HG03095 (cell line): ENCODE results near the gene TRIP10.

Experiments used
- ATAC-seq: cut with Tn5 transposase; IDR thresholded peaks from one replicate; pipeline ENCODE4 v1.9.1; 2021; ENCODE audit warnings: moderate library complexity; ENCODE audit not compliant: unreplicated experiment

TRIP10 gene

DNA sequence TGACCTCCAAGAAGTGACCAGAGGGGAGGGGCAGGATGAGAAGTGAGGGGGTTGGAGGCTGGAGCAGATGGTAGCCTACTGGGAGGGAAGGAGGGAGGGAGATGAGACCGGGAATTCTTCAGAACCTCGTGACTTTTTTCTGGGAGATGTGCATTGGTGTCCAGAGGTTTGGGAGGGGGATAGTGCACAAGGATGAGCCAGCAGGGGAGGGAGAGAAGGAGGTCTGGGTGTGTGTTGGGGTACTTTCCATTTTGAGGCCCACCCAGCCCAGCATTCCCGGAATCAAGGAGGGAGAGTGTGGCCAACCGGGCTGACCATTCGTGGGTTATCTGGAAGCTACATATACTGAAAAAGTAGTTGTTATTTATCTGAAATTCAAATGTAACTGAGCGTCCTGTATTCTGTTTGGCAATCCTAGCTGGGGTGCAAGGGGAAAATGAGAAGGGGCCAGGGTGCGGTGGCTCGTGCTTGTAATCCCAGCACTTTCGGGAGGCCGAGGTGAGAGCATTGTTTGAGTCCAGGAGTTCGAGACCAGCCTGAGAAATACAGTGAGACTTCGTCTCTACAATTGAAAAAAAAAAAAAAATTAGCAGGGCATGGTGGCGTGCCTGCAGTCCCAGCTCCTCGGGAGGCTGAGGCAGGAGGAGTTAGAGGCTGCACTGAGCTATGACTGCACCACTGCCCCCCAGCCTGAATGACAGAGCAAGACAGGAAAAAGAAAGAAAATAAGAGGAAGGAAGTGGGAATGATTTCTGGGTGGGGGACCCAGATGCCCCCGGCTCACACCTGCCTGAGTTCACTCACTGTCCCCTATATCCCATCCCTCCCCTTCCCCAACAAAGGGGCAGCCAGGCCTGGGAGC is 14.6 kb upstream of the TRIP10 start:
- ATAC-seq: no peak

GRCh38 chr19:6725513-6726231 is 13.8 kb upstream of the TRIP10 start:
- no peak for ATAC-seq

- ATAC-seq: no peak
Observed at GRCh38 chr19:6728346-6728745, 11.1 kb upstream of the TRIP10 start.

DNA sequence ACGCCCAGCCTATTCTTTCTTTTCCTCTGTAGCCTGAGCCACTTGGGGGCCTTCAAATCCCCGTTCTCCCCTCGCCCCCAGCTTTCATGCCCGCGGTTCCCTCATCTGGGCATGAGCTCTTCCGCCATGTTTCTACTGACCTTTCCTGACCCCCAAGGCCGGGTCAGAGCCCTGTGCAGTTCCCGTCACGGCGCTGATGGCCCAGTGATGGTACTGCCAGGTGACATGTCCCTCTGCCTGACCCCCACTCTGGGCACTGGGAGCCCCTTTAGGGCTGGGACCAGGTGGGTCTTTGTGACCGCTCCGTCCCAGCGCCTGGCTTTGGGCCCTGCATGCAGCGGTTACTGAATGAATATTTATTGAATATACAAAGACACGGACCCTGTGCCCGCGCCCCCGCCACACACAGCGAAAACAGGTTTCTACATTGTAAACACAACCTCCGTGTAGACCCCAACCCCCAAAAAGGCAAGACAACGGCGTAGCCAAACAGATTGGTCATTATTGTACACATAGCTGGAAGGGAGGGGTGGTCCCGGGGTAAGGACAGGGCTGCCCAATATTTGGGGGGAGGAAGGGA is 9.8 kb upstream of the TRIP10 start:
- no peak for ATAC-seq

- ATAC-seq: no peak
Observed at GRCh38 chr19:6730153-6730804, 9.2 kb upstream of the TRIP10 start.

DNA sequence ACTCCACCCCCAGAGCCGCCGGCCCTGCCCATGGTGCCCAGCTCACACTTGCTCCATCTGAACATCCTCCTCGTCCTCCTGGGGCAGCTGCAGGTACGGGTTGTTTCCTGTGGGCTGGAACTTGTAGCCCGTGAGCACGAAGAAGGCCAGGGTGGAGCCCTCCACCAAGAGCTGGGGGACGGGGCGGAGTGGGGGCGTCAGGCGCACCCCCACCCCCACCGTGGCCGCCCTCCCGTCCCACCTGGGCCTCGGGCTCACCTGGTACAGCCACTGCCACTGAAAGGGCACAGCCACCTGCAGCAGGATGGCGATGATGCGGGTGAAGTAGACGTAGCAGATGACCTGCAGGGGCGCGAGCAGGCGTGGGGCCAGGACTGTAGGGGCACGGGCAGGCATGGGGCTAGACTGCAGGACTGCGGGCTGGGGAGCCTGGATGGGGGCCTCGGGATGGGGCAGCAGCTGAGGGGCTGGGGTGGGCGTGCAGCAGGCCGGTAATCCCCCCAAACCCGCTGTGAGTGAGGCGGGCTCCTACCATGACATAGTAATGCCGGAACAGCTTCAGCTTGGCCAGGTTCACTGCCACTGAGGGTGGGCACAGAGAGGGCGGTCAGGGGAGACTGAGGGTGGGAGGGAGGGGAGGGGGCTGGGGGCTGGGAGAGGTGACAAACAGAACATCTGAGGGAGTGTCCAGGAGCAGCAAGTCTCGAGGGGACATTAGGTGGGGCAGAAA is 8.4 kb upstream of the TRIP10 start:
- ATAC-seq: no peak

GRCh38 chr19:6731822-6732221 is 7.7 kb upstream of the TRIP10 start:
- no peak for ATAC-seq

DNA sequence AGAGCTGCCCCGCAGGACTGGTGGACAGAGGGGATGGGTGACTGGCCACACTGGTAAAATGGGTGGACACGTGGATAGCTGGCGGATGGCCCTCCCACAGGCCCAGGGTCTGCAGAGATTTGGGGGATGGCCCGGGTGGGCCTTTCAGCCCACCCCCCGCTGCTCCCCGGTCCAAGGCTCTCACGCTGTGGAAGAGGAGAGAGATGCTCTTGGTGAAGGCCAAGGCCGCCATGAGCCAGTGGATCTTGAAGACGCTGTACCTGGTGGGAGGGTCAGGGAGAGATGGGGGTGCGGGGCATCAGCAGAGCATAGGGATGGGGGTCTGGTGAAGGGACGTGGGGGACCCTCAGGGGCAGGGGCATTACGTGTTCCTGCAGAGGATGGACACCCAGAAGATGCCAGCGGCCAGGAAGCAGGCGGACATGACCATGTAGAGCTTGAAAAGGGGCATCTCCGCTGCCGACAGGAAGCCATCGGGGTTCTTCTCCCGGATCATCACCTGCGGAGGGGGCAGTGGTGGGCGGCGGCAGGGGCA is 6.6 kb upstream of the TRIP10 start:
- no peak for ATAC-seq

DNA sequence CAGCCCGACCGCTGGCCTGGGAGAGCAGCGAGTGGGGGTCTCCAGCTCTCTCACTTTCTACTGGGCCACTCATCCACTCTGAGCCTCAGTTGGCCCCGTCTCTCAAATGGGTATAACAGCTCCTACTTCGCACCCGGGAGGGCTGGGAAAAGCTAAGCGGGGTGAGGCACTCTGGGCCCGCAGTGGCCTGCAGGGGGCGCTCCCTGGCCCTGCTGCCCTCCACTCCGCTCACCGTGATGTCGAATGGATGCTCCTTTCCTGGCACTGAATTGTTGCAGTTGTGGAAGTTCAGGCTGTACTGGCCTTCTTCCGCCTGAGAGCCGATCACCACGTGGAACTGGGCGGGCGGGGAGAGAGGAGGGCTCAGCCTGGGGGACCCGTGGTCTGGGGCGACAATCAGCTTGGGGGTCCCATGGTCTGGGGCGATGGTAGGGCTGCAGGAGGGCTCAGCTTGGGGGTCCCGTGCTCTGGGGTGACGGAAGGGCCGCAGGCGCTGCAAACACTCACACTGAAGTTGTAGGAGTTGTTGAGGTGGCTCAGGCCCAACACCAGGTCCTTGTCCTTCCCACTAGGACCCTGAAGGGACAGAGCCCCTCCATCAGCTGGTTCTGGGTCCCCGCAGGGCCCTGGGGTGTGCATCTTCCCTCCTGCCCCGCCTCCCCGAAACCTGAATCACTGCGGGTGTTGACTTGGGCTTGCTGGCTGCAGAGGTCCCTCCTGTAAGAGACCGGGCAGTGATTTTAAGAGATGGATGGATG is 6.0 kb upstream of the TRIP10 start:
- no peak for ATAC-seq

DNA sequence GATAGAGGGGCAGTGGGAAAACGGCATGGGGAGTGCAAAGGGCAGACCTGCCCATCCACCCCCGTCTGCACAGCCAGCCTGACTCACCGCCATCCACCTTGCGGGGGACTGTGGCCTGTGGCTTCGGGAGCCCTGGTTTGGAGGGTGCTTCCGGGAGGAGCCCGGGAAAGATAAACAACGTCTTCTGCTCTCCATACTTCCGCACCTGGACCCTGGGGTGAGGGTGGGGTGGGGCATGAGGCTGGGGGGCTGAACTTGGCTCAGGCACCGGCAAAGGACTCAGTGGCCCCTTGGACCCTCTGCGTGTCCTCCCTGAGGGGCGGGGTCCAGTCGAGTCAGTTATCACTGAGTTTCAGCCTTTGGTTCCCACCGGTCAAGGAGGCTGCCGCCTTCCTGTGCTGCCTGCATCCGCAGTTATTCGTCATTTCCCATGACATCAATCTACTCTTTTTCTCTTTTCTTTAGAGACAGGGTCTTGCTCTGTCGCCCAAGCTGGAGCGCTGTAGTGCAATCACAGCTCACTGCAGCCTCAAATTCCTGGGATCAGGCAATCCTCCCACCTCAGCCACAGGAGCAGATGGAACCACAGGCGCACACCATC is 5.3 kb upstream of the TRIP10 start:
- no peak for ATAC-seq

- no peak for ATAC-seq
Observed at GRCh38 chr19:6735181-6735911, 4.1 kb upstream of the TRIP10 start.

- ATAC-seq: no peak
Observed at GRCh38 chr19:6736169-6736916, 3.1 kb upstream of the TRIP10 start.

DNA sequence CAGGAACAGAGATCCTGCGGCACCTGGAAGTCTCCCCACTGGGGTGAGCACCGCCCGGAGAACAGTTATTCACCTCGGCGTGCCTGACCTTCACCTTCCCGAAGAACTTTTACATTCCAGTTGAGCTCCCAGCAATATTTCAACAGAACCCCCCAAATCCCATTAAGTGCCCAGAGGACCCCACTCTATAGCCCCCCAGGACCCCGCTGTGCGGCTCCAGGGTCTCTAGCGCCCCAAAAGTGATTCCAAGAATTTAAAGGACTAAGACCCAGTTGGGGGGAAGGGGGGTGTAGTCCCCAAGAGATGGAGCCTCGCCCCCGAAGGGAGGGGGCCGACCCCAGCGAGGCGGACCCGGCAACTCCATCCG is 2.6 kb upstream of the TRIP10 start:
- ATAC-seq: no peak

DNA sequence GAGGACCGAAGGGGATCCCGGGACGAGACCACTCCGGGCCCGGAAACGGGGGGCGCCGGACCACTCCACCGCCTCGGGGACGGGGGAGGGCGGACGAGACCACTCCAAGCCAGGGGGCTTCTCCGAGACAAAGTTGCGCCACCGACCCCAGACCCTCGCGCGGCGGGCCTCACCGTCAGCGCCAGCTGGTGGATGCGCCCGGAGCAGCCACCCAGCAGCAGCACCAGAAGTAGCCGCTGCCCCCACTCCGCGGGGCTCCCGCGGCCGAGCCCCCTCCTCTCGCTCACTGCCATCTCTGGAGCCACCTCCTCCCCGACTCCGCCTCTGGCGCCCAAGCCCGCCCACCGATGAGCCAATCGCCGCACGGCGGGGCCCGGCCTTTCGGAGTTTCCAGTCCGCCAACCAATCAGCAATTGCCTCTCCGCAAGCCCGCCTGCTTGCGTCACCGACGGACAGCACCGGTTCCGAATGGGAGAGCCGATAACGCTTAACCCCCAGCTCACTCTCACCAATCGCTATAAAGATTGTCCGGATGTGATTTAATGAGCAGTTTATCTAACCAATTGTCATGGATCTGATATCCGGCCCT is 2.1 kb upstream of the TRIP10 start, which contains the start of gene GPR108:
TSS of gene GPR108 (minus strand) at position 297 of the 589 bp plus-strand sequence. CDS start at position 293, 4 bp downstream.
- ATAC-seq: peak; percentile 49

DNA sequence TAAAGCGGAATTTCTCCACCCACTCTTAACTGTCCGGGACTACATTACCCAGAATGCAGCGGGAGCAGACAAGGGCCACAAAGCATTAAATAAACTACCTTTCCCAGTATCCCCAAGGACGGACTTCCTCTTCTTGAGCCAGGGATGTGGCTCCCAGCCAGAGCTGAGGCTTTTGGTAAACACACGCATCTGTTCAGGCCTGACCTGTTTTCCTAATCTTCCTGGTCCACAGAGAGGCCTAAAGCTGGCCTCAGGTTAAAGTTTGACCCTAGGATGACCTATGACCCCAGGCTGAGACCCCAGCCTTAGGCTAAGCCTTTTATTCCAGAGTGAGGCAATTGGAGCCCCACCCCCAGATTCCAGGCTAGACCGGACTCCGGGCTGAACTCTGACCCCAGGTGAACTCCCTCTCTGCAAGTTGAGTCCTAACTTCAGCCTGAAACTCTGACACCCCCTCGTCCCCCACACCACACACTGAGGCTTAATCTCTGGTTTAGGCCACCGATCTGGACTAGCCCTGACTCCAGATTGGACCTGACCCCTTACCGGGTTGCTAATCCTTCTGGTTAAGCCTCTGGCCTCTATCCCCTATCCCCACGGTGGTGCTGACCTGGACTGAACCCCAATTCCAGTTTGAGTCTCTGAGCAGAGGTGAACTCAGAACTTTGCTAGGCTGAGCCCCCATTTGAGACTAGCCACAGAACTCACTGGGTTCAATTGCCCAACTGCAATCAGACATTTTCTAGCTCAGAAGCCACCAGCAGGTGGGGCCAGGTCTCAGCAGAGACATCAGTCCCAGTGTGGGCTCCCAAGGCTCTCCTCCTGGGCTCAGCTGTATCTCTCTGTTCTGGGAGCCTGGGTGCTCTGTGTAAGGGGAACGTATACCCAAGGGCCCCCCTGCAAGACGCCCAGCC is 1.4 kb upstream of the TRIP10 start:
- no peak for ATAC-seq

DNA sequence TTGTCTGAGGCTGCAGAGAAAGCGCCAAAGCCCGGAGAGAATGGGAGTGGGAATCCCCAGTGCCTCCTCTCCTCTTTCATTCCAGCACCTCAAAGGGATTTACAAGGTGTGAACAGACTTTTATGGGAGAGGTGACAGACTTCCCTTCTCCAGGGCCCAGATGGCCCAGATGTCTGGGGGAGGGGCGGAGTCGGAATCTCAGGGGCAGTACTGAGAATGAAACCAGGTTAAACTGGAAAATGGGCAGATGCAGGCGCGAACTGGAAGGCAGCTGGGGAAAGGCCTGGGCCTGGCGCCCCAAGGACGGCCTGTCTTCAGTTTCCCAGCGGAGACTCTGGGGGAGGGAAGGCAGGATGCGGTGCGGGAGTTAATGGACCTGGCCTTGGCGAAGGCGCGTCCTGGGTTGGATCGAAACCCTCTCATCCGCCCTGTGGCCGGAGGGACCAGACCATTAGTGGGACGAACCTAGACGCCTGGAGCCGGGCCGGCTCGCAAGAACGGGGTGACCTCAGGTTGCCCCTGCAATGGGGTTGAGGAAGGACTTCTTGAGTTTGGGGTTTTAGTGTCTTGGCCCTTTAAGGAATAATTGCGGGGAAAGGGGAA is 592 bp upstream of the TRIP10 start:
- no peak for ATAC-seq
